Upper lobe of left lung (tissue), 4 donors: ENCODE results near the gene AP2A2.

Experiments used
- POLR2A ChIP-seq, 4 donors: fragments of 450-650 bp; IDR thresholded peaks; one replicate each; pipeline ENCODE4 v1.5.1; 2016 to 2017; ENCODE audit warnings: antibody characterized with exemption in 4 of 4, mild to moderate bottlenecking in 2 of 4
- POLR2AphosphoS5 ChIP-seq, 2 donors: sonication (generic); formaldehyde crosslinking; IDR thresholded peaks; one replicate each; pipeline ENCODE4 v1.5.1; 2017; ENCODE audit warnings: antibody characterized with exemption in 2 of 2
- TF ChIP-seq, protein P1 (sequence below), 6 experiments: fragments of 450-650 bp in 4 of 6; fragments of 200-600 bp in 2 of 6; sonication (generic) in 2 of 6; IDR thresholded peaks; one replicate each; pipeline ENCODE4 v1.5.1; 2016 to 2019; ENCODE audit warnings: antibody characterized with exemption in 6 of 6

DNA sequence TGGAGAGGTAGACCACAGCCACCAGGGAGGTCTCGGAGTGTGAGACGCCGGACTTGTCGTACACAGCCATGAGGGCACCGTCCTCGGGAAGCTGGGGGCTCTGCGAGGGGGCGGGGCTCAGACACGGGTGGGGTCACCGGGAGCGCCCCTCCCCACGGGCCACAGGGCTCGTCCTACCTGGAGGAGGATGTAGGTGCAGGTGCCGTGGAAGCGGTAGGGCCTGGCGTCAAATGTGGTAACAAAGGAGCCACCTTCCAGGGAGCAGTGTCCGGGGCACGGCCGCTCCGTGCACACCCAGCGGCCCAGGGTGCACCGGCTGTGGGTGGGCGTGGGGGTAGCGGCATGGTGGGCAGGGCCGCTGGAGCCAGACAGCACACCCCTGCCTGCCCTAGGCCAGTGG lies 103.4 kb downstream of the AP2A2 start:
- TF ChIP-seq, protein P1, sequence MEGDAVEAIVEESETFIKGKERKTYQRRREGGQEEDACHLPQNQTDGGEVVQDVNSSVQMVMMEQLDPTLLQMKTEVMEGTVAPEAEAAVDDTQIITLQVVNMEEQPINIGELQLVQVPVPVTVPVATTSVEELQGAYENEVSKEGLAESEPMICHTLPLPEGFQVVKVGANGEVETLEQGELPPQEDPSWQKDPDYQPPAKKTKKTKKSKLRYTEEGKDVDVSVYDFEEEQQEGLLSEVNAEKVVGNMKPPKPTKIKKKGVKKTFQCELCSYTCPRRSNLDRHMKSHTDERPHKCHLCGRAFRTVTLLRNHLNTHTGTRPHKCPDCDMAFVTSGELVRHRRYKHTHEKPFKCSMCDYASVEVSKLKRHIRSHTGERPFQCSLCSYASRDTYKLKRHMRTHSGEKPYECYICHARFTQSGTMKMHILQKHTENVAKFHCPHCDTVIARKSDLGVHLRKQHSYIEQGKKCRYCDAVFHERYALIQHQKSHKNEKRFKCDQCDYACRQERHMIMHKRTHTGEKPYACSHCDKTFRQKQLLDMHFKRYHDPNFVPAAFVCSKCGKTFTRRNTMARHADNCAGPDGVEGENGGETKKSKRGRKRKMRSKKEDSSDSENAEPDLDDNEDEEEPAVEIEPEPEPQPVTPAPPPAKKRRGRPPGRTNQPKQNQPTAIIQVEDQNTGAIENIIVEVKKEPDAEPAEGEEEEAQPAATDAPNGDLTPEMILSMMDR (IDR thresholded peaks at IDR 0.05), result no peak
- TF ChIP-seq POLR2A (IDR thresholded peaks at IDR 0.05) (no peak), POLR2AphosphoS5 (IDR thresholded peaks at IDR 0.05) (no peak)
